Right lobe of liver (tissue), 6 donors: Measurements from ENCODE around the gene FAM234B. TPM values are rescaled to one million over a fixed set of nuclear protein-coding genes. Genes with fewer than 3 reads are reported as not detected.

Source experiments
- ATAC-seq, 4 donors: fragments of 200-7000 bp; cut with Tn5 transposase; one replicate each; pipeline ENCODE4 v1.9.1; 2020; ENCODE audit warnings: mild to moderate bottlenecking in 4 of 4, moderate library complexity in 4 of 4
- DNase-seq, 3 donors: peaks; one replicate each; pipeline ENCODE4 v3.0.0-alpha.2; 2020
- H3K27ac ChIP-seq, 3 donors: fragments of 200-600 bp; one replicate each; pipeline ENCODE4 v1.8.0; 2022
- H3K27me3 ChIP-seq, 2 donors: fragments of 200-600 bp; one replicate each; pipeline ENCODE4 v1.8.0; 2022
- H3K36me3 ChIP-seq, 4 donors: fragments of 200-600 bp; sonication (generic) in 1 of 4; one replicate each; pipeline versions ENCODE4 v1.5.1 to v1.8.0; 2017 to 2022; ENCODE audit warnings: control low read depth in 1 of 4
- H3K4me1 ChIP-seq, 4 donors: fragments of 200-600 bp; sonication (generic) in 1 of 4; one replicate each; pipeline versions ENCODE4 v1.5.1 to v1.8.0; 2017 to 2022; ENCODE audit warnings: control low read depth in 1 of 4
- H3K4me3 ChIP-seq, 3 donors: fragments of 200-600 bp; one replicate each; pipeline ENCODE4 v1.8.0; 2022
- H3K9me3 ChIP-seq, 4 donors: fragments of 200-600 bp; sonication (generic) in 1 of 4; one replicate each; pipeline versions ENCODE4 v1.5.1 to v1.8.0; 2017 to 2022; ENCODE audit warnings: control low read depth in 1 of 4
- CTCF ChIP-seq, 4 donors: fragments of 200-600 bp in 3 of 4; fragments of 450-650 bp in 1 of 4; IDR thresholded peaks; one replicate each; pipeline versions ENCODE4 v1.5.1 to v1.8.0; 2016 to 2022; ENCODE audit warnings: antibody characterized with exemption in 4 of 4, mild to moderate bottlenecking in 2 of 4
- POLR2A ChIP-seq: fragments of 450-650 bp; IDR thresholded peaks from one replicate; pipeline ENCODE4 v1.6.1; 2017; ENCODE audit warnings: antibody characterized with exemption, mild to moderate bottlenecking
- WGBS: methylation state at CpG from one replicate; pipeline ENCODE4 v1.1.6; 2018; ENCODE audit warnings: low coverage, low lambda C conversion rate; ENCODE audit not compliant: insufficient coverage; ENCODE audit errors: missing lambda C conversion rate; 5-methylcytosine and 5-hydroxymethylcytosine counted together
- intact Hi-C, 2 donors: fragments of 100-400 bp; cut with DNase I; formaldehyde crosslinking; loops; one replicate each; pipeline versions ENCODE4 v1.11.2 to v1.14.1; 2022
- total RNA-seq, 6 experiments: library from RNA; depleted of rRNA in 2 of 6; stranded (reverse); fragments of >200 nt in 2 of 6; fragmentation: NEBNext Ultra II Directional in 3 of 6; extraction: Animal tissue kit (Norgen Biotek cat#: 25700) in 3 of 6; gene quantifications; one replicate each; pipeline versions ENCODE4 v1.1.0 to v1.2.4, GENCODE V29; 2016 to 2023
- donor health status: DM: no; HTN: yes; CAD: no.
- donor health status: DM: no; HTN: no; CAD: no.
- donor health status: DM: no; HTN: no; CAD: no.
- donor health status: DM: no; HTN: yes; CAD: no.
- donor health status: DM: no; HTN: yes; CAD: no.

FAM234B gene
- total RNA-seq, 6 experiments from 2014 or later: 2.9 to 4.8 (median 3.2) TPM

- H3K27ac ChIP-seq: no peak overlapping the region
- DNase-seq (no peak), ATAC-seq (peak in 3 of 4 donors; percentile 47 to 79 (median 61))
- intact Hi-C loops: no loop called here
- H3K9me3 ChIP-seq: no peaks in the 10 kb centered on the region
- H3K27me3 ChIP-seq: no peaks in the 10 kb centered on the region
- H3K4me1 ChIP-seq: no peaks in the 10 kb centered on the region
- H3K36me3 ChIP-seq: no peaks in the 10 kb centered on the region
- H3K4me3 ChIP-seq: peak overlapping the region in 1 of 3 donors; percentile 15
- WGBS: 6% methylated on average over 5 of the region's 5 CpGs
- no peak for TF ChIP-seq CTCF (IDR thresholded peaks at IDR 0.05)
- no peak for TF ChIP-seq POLR2A
Measured at GRCh38 chr12:13024531-13024916, 19.7 kb upstream of the FAM234B start.

DNA sequence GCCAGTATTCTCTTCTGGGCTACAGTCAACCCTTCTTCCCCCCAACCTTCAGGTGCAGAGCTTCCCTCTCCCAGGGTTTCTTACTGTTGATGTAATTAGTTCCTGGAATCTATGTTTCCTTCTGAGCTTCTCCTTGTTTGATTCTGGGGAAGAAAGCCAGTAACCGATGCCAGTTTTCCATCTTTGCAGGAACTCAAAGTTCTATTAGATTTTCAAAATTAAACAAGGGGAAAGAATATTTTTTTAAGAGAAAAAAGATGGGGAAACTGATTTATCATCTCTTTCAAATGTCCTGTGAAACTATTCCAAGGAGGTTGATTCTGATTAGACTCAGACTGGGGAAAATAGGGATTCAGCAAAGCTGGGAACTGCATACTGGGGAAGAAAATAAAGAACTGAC is 17.9 kb upstream of the FAM234B start:
- no peaks in the 10 kb centered on the region for H3K27me3 ChIP-seq
- TF ChIP-seq CTCF (IDR thresholded peaks at IDR 0.05): no peak
- no peak for TF ChIP-seq POLR2A
- H3K4me1 ChIP-seq: no peaks in the 10 kb centered on the region
- no peak for DNase-seq
- H3K9me3 ChIP-seq: no peaks in the 10 kb centered on the region
- H3K27ac ChIP-seq: no peak overlapping the region
- H3K4me3 ChIP-seq: no peak overlapping the region
- intact Hi-C loops: no loop called here
- 46% methylated on average over 1 of the region's 1 CpG for WGBS
- no peaks in the 10 kb centered on the region for H3K36me3 ChIP-seq
- no peak for ATAC-seq

GRCh38 chr12:13027032-13027431 is 17.1 kb upstream of the FAM234B start:
- DNase-seq (no peak), ATAC-seq (no peak)

DNA sequence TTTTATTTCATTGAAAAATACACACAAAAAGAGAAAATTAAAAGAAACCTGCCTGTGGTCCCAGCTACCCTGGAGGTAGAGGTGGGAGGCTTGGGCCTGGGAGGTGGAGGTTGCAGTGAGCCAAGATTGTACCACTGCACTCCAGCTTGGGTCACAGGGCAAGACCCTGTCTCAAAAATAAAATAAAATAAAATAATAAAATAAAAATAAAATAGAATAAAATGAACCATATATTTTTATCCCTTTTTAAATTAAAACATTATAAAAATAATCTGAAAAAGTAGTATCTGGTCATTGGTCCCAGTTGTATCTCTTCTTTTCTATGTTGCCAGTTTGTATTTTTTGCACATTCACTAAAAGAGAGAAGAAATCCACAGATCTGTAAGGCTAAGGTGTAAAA is 16.7 kb upstream of the FAM234B start:
- intact Hi-C loops: no loop called here
- ATAC-seq (no peak), DNase-seq (no peak)
- no peaks in the 10 kb centered on the region for H3K27me3 ChIP-seq
- no peak overlapping the region for H3K27ac ChIP-seq
- no peaks in the 10 kb centered on the region for H3K9me3 ChIP-seq
- no peak for TF ChIP-seq CTCF (IDR thresholded peaks at IDR 0.05)
- no peaks in the 10 kb centered on the region for H3K4me1 ChIP-seq
- no peaks in the 10 kb centered on the region for H3K36me3 ChIP-seq
- no peak overlapping the region for H3K4me3 ChIP-seq

More at GRCh38 chr12:13027032-13027431, 17.1 kb upstream of the FAM234B start:
- no peaks in the 10 kb centered on the region for H3K4me1 ChIP-seq
- no peak overlapping the region for H3K4me3 ChIP-seq
- intact Hi-C loops: no loop called here
- H3K27ac ChIP-seq: no peak overlapping the region
- no peaks in the 10 kb centered on the region for H3K9me3 ChIP-seq
- H3K27me3 ChIP-seq: no peaks in the 10 kb centered on the region
- 53% methylated on average over 2 of the region's 2 CpGs for WGBS
- H3K36me3 ChIP-seq: no peaks in the 10 kb centered on the region
- no peak for TF ChIP-seq CTCF (IDR thresholded peaks at IDR 0.05)
- TF ChIP-seq POLR2A: no peak
